Hypothalamus (tissue), 51 donors: ENCODE data around the gene RPL37A.

Experiments
- DNase-seq, 51 donors: peaks; one replicate each; lab custom pipeline; 2025; lab: John Stamatoyannopoulos, UW

RPL37A gene

DNA sequence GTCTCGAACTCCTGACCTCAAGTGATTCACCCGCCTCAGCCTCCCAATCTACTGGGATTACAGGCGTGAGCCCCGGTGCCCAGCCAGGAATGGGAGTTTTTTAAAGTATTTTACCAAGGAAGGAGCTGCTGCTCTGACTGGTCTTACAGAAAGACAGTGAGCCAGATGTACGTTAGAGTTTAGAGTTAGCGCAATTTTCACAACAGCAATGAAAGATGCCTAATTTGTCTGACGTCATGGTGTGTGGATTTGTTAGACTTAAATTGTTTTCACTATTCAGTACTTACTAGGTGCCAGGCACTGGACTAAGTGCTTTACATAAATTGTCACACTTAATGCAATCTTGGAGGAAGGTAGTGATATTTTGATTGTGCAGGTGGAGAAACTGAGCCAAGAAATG is 12.4 kb upstream of the RPL37A start:
- DNase-seq = no peak

DNA sequence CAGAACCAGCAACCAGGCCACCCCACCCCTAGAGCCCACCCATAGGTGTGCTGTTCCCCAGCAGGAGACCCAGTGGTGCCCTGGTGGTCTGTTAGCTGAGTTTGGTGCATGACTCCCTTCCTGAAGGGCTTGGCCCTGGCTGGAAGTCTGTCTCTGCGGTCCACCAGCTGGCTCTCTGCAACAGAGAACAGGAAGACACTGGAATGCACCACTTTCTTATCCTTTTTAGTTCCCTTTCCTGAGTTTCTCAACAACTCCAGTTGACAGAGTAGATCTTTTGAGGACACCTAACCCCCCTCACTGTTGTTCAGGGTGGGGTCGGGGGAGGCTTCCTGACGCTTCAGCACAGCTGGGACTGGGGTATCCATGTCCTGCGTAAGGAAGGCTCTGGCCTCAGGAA is 11.9 kb upstream of the RPL37A start:
- peak in 3 of 51 donors; percentile 2 to 6 (median 4) for DNase-seq

DNA sequence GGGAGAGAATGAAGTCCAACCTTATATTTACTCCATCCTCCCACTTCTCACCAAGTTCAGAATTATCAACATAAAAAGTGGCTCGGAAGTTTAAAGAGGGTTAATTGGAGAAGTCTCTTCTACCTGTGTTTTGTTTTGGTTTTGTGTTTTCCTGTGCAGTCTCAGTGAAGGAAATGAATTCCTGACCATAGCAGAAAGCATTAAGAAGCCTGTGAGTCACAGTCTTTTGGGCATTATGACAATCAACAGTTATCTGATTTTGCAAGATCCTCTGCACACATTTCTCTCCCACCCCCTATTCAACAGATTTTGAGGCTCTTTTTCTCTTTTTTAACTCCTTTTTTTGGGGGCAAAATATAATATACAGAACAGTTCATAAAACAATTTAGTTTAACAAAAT is 8.6 kb upstream of the RPL37A start:
- DNase-seq = no peak

GRCh38 chr2:216491793-216492596 is 6.6 kb upstream of the RPL37A start:
- no peak for DNase-seq

GRCh38 chr2:216492597-216493333 is 5.9 kb upstream of the RPL37A start:
- peak in 7 of 51 donors; percentile 6 to 66 (median 15) for DNase-seq

GRCh38 chr2:216493334-216493685 is 5.3 kb upstream of the RPL37A start:
- DNase-seq = no peak

GRCh38 chr2:216495656-216496055 is 3.0 kb upstream of the RPL37A start:
- DNase-seq = no peak

DNA sequence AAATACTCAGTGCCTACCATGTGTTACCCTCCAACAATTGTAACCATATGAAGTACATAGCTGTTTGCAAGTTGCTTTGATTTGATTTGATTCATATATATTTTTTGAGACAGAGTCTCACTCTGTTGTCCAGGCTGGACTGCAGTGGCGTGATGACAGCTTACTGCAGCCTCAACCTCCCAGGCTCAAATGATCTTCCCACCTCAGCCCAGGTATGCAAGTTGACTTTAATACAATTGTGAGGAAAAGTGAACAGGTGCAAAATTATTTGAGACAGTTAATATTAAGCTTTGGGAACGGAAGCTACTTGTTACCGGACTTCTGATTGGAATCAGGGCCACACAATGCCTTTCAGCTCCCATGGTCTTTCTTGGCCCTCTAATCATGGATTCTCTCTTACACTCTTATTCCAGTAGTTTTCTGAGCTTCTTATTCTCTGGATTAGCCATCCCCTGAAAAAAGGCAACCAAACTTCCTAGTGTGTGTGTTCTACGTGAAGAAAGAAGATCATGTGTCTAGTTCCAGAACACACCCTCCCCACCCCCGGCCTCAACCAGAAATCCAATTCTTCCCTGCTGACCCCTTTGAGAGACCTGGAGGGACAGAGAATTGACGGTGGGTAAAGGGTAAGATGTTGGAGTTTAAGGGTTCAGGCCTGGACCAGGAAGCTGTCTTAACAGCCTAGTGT is 1.1 kb upstream of the RPL37A start:
- no peak for DNase-seq

DNA sequence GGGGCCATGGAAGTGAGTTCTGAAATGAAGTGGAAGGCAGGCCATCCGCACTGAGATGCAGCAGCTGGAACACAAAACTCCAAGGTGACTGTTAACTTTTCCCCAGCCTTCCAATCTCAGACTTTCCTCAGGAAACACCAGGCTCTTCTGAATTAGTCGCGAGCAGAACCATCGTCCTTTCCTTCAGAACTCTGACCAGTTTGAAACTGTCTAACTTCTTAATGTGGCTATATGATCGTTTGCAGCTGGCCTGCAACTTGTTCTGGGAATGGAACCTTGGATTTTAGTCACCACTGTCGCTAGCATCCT is 620 bp upstream of the RPL37A start:
- DNase-seq = no peak

DNA sequence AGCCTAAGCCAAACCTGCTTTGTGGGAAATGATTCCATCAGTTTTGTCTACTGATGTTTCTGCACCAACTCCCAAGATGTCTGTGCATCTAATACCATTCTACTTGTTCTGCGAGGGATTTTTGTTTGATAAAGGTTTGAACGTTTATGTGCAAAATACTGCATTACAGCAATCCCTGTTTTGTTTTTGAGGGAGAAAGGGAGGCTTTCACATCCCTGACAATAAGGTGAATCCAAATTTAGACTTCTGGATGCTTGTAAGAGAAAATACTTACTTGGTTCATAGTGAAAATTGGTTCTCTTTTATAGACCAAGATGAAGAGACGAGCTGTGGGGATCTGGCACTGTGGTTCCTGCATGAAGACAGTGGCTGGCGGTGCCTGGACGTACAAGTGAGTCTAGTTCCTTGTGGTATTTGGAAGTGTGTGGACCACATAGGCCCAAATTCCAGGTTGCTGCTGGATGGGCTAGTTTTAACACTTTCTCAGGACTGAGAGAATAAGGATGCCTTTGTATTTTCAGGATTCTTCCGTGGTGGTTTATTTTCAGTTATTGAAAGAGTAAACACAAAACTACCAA is 1.1 kb downstream of the RPL37A start:
- no peak for DNase-seq

DNA sequence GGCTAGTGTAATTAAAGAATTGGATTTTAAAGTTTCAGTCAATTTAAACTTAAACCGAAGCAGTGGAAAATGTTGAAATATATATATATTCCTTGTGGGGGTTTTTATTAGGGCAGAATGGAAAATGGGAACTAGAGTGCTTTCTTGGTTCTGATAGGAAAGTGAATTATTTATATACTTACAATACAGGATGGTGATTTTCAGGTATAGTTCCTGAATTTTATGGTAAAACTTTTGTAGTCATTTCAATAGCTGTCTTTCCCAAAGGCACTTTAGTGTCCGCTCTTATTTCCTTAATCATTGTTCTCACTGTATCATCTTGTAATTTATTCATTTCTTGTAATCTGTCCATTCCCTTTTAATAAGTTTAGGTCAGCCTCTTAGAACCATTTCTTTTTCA is 1.9 kb downstream of the RPL37A start:
- no peak for DNase-seq

DNA sequence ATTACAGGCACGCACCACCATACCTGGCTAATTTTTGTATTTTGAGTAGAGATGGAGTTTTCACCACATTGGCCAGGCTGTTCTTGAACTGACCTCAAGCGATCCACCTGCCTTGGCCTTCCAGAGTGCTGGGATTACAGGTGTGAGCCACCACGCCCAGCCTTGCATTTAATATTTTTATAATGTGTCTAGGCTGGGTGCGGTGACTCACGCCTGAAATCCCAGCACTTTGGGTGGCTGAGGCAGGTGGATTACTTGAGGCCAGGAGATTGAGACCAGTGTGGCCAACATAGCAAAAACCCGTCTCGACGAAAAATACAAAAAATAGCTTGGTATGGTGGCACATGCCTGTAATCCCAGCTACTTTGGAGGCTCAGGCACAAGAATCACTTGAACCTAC is 3.2 kb downstream of the RPL37A start:
- DNase-seq = no peak

DNA sequence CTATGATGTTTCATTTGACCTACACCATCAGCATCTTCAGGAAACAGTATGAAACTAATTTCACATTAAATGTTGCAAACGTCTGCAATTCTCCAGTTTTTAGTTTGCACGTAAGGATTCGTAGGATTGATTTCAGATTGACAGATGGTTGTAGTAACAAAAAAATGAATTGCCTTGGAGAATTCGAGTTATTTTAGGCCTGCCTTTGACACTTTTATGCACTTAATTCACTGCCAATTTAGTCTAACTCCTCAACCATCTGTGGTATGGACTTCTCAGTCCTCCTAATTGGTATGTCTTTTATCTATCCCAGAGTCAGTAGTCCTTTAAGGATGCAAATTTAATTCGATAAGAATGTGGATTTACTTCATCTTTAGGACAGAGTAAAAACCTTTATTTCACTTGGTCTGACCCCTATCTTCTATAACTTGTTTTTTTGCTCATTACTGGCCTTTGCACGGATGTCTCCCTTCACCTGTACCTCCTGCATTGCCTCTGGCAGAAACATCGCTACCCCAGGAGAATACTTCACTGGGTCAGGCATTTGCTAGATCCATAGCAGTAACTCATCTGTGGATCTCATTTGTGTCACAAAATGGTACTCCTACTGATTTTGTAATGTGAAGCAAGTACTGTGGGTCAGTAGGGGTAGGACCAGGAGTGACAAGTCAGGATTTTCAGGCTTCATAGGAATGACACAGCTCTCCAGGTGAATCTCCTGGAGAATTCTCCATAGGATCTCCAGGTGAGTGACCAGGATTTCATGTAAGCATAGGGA is 3.9 kb downstream of the RPL37A start:
- no peak for DNase-seq

DNA sequence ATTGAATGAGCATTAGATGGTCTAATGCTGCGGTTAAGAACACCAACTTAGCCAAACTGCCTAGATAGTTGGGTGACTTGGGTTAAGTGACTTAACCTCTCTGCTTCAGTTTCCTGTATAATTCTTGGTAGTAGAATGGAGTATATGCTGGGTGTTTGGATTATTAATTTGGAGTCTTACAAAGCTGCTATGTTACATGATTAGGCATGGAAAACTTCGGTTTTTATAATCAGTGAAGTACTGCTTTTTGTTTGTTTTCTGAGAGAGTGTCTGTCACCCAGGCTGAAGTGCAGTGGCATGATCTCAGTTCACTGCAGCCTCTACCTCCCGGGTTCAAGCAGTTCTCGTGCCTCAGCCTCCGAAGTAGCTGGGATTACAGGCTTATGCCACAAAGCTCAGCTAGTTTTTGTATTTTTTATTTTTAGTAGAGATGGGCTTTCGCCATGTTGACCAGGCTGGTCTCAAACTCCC is 4.5 kb downstream of the RPL37A start:
- no peak for DNase-seq

DNA sequence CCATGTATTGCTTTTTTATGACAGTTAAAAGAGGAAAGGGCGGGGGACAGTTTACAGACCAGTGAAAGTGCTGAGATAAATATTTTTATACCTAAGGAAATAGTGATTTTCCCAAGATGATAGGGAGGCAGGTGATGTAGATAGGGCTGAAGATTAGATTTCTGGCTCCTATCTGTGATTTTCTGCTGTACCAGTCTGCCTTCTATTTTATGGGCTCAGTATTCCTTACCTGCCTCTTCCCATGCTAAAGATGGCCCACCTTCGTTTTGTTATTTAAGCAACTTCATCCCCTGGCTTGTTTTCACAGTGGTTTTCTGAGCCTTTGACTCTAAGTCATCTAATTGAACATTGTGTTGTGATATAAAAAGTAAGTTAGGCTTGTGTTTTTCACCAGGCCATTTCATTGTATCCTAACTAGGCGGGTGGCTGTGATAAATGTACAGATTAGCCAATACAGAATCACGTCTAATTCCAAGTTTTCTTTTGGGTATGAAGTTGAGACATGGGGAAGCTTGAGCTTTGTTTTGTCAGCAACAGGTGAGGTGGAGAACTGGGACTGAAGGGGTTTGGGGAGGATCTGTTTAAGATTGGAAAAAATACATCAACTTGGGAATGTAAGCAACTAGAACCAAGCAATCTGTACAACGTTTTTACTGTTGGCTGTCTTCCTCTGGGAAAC is 5.2 kb downstream of the RPL37A start:
- DNase-seq = no peak

- DNase-seq = no peak
Observed at GRCh38 chr2:216504376-216504762, 5.7 kb downstream of the RPL37A start.

DNA sequence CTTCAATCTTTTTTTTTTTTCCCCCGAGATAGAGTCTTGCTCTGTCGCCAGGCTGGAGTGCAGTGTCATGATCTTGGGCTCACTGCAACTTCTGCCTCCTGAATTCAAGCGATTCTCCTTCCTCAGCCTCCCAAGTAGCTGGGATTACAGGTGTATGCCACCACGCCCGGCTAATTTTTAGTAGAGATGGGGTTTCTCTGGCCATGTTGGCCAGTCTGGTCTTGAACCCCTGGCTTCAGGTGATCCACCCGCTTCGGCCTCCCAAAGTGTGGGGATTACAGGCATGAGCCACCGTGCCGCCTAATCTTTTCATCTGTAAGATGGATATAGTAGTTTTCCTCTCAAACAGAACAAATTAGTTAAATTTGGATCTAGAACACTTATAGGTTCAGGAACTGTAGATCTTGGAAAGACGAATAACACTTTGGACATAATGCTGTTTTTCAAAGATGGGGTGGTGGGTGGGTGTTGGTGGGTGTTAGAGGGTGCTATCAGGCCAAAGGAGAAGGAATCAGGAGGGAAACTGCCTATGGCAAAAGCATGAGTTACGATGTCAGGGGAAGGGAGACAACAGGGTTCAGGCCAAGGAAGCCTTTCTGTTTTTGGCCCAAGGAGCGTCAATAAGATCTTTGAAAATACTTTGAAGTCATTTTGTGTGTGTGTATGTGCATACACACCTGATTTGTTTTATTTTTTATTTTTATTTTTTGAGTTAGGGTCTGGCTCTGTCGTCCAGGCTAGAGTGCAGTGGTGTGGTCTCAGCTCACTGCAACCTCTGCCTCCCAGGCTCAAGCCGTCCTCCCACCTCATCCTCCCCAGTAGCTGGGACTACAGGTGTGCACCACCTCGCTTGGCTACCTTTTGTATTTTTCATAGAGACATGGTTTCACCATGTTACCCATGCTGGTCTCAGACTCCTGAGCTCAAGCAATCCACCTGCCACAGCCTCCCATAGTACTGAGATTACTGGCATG is 6.8 kb downstream of the RPL37A start:
- DNase-seq = no peak

- no peak for DNase-seq
Observed at GRCh38 chr2:216507220-216508160, 8.8 kb downstream of the RPL37A start.
